ACHN (cell line): ENCODE measurements around the gene CDT1.
"Not testable (repeated sequence)": the region's sequence is repeated elsewhere in the genome, so short reads cannot be mapped to it uniquely, and the experiment has no call there.

ENCODE experiments used
- DNase-seq: peaks from one replicate; pipeline ENCODE4 v3.0.0-alpha.2; 2015
- in situ Hi-C: cut with HindIII; loops from 2 replicates; pipeline ENCODE4 v1.10.0; 2017; ENCODE audit warnings: low sequenced_read_pairs, low pct_ligation_motif_present, low pct_unique_long_range_greater_than_20kb

Gene CDT1

DNA sequence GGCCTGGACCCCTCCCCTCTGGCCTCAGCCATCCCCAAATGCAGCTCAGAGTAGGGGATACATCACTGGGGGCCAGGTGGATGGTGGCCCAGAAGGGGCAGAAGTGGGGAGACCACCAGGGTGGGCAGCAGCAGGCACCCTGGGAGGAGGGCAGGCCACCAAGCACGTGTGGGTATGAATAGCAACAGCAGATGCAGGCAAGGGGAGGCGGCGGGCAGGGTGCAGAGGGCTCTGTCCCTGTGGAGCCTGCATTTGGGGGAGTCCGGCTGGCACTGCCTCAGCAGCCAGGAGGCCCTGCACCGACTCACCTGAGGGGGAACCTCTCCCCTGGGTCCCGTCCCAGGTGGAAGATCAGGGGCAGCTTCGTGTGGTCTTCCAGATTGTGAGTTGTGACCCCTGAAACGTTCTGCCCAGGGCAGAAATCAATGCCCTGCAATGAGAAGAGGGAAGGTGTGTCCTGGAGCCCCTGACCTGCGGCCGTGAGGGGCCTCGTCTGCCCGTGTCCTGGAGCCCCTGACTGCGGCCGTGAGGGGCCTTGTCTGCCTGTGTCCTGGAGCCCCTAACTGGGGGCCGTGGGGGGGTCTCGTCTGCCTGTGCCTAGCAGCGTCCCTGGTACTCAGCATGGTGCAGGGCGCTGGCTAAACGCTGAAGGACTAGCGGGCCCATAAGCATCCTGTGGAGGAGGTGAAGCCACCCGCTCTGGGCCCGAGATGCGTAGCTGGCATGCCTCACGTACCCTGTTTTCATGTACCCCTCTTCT lies 18.9 kb downstream of the CDT1 start:
- no peak for DNase-seq
- in situ Hi-C loops: no loop called here

DNA sequence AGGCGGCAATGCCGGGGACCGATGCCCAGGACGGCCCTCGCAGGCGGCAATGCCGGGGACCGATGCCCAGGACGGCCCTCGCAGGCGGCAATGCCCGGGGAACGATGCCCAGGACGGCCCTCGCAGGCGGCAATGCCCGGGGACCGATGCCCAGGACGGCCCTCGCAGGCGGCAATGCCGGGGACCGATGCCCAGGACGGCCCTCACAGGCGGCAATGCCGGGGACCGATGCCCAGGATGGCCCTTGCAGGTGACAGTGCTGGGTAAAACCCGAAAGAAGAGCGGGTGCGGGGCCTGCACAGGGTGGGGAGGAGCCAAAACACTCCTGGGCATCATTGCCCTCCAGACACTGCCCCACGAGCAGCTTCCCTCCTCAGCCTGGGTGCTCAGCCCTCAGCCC lies 20.1 kb downstream of the CDT1 start:
- DNase-seq, in situ Hi-C loops: not testable (repeated sequence)

- no peak for DNase-seq
- in situ Hi-C loops: no loop called here
These were observed 20.9 kb downstream of the CDT1 start for GRCh38 chr16:88824256-88825077.

- in situ Hi-C loops: no loop called here
- no peak for DNase-seq
These were observed 21.6 kb downstream of the CDT1 start for GRCh38 chr16:88825146-88825545.

DNA sequence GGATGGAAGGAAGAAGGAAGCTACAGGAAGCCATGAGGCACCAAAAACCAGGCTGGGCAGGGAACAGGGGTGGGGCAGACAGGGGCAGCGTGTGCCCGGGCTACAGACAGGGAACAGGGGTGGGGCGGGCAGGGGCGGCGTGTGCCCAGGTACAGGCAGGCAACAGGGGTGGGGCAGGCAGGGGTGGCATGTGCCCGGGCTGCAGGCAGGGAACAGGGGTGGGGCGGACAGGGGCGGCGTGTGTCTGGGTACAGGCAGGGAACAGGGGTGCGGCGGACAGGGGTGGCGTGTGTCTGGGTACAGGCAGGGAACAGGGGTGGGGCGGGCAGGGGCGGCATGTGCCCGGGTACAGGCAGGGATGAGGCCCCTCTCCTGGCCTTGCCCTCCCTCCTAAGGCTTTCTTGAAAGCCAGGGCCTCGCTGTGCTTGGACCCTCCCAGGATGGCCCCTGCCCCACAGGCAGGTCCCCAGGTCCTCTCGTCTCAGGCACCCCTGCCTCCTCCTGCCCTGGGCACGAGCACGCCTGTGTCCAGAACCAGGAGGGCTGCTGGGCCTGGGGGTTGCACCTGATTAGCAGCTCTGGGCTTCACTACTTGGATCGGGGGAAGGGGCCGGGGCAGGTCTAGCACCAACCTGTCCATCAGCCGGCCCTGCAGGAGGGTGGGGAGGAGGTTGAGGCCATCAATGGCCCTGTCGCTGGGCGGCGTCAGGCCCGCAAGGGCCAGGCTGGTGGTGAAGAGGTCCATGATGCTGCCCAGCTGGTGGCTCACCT lies 22.7 kb downstream of the CDT1 start:
- in situ Hi-C loops: no loop called here

DNA sequence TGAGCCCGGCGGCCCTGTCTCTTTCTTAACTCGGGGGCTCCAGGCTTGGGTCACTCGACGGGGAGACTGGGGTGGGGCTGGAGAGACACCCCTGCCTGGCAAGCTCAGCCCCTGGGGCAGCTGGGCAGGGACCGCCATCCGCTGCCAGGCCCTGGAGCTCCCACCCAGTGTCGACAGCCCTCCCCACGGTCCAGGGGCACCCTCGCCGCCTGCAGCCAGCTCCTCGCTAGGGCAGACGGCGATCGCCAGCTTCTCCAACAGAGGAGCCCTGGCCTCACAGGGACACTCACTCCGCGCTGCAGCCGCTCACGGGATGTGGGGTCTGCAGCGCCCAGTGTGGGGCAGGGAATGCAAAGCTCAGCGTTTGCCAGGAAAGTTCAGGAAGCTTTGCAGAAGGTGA lies 24.1 kb downstream of the CDT1 start:
- DNase-seq: no peak
- in situ Hi-C loops: no loop called here

More for the DNA sequence above, 22.7 kb downstream of the CDT1 start:
- DNase-seq: no peak

- no peak for DNase-seq
- in situ Hi-C loops: no loop called here
These were observed 25.1 kb downstream of the CDT1 start for GRCh38 chr16:88828711-88829110.

DNA sequence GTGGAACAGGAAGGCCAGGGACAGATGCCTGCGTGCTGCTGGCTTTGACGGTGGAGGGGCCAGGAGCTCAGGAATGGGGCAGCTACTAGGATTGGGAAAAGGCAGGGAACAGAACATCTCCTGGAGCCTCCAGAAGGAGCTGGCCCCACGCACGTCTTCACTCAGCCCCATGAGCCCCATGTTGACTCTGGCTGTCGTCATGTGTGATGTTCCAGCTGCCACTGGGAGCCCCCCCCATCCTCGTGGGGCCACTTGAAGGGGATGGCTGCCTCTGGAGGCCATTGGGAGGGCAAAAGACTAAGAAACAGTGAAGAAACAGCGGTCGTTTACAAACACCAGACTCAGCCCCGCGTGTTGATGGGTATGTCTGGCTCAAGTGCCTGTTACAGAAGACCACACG lies 26.7 kb downstream of the CDT1 start:
- in situ Hi-C loops: no loop called here
- no peak for DNase-seq

- in situ Hi-C loops: no loop called here
- DNase-seq: no peak
These were observed 27.2 kb downstream of the CDT1 start for GRCh38 chr16:88830783-88831182.

DNA sequence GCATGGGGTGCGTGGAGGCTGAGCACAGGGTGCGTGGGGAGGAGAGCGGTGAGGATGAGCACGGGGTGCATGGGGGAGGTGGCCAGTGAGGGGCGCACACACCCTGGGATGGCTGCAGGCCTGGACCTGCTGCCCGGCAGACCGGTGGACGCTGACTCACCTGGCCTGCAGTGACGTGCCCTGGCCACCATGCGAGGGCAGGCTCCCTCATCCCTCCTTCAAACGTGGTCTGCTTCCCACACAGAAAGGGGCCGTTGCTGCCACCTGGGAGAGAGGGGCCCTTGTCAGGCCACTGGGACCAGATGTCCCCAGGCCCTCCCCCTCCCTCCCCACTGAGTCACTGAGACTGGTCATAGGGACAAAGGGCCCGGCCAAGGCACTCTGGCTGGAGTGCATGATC lies 28.2 kb downstream of the CDT1 start:
- in situ Hi-C loops: no loop called here

DNA sequence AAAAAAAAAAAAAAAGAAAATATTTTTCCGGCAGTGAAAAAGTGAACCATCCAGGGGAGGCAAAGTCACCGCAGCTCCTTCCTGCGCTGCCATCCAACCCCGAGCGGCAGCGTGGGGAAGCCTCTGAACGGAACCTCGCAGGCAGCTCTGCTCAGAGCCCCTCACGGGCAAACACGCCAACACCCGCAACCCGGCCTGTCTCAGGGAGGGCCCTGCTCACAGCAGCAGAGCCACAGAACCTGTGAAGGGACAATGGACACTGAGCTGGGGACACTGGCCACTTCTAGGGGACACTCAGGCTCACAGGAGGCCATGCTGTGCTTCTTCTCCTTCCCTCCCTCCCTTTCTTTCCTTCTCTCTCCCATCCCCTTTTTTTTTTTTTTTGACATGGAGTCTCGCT lies 29.5 kb downstream of the CDT1 start:
- DNase-seq: no peak
- in situ Hi-C loops: no loop called here

More for the DNA sequence above, 28.2 kb downstream of the CDT1 start:
- peak; percentile 37 for DNase-seq

GRCh38 chr16:88834670-88835069 lies 31.1 kb downstream of the CDT1 start:
- in situ Hi-C loops: no loop called here
- no peak for DNase-seq

DNA sequence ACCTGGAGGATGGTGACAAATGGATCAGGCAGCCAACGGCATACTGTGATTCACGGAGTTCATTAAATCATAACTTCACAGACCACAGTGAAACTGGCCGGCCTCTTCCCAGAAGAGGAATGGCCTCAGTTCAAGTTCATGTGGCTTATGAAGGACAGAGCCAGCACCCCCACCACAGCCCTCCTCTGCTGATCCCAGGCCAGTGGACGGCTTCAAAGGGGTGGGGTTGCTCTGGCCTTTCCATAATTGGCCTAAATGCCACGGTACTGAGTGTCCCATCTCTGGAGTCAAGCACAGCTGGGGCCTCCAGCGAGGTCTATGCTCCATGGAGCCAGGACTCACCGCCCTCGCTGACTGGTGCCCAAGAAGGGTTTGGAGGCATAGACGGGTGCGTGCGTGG lies 31.8 kb downstream of the CDT1 start:
- DNase-seq: no peak
- in situ Hi-C loops: no loop called here

GRCh38 chr16:88835818-88836217 lies 32.2 kb downstream of the CDT1 start:
- in situ Hi-C loops: no loop called here
- DNase-seq: no peak

DNA sequence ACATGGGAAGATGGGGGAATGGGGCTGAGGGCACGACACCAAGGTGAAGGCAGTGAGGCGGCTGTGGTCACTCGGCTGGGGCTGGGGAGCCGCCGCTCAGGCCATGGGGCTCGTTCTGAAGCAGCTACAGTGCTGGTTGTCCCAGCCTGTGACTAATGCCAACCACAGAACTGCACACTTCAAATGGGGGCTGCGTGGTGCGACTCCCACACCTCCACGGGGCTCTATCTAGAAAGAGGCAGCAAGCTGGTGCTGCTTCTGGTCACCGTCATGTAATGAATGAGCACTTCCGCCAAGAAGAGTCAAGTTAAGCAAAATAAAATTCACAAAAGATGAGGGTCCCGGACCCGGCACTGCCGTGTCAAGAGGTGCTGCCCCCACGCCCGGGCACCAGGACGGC lies 33.2 kb downstream of the CDT1 start:
- no peak for DNase-seq
- in situ Hi-C loops: no loop called here

GRCh38 chr16:88837806-88838205 lies 34.2 kb downstream of the CDT1 start:
- in situ Hi-C loops: no loop called here
- no peak for DNase-seq

DNA sequence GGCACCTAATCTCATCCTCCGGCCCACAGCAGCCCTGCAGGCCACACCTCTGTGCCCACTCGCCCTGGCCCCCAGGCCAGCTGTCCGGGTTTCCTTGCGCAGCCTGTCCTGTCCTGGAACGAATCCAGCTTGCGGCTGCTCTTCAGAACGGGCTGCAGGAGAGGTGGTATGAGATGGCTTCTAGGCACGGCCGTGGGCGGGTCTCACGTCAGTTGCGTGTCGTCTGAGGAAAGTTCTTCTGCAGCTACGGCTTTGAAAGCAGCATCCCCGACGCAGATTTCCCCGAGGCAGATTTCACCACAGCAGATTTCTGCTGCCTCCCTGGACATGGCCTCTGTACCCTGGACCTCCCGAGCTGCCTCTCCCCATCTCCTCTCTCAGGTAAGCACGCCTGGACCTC lies 35.0 kb downstream of the CDT1 start:
- in situ Hi-C loops: no loop called here
- DNase-seq: no peak

GRCh38 chr16:88839026-88839529 lies 35.5 kb downstream of the CDT1 start:
- in situ Hi-C loops: no loop called here

More at GRCh38 chr16:88839026-88839529, 35.5 kb downstream of the CDT1 start:
- no peak for DNase-seq
